Right hindlimb (tissue), 1 donor: Measurements from ENCODE around the gene ITPR3.

Source experiments
- DNase-seq: peaks from one replicate; pipeline ENCODE4 v3.0.0-alpha.2; 2018

Gene ITPR3

GRCh38 chr6:33620856-33621710, at the start of gene ITPR3:
TSS of gene ITPR3 (plus strand) at chr6:33621322. CDS start at chr6:33621603, 281 bp downstream.
- peak; percentile 57 for DNase-seq

GRCh38 chr6:33571637-33572316, 49.3 kb upstream of the ITPR3 start:
- no peak for DNase-seq

GRCh38 chr6:33575211-33575610, 45.9 kb upstream of the ITPR3 start:
- DNase-seq, result no peak

- DNase-seq, result no peak
Observed at GRCh38 chr6:33576668-33577067, 44.5 kb upstream of the ITPR3 start.

GRCh38 chr6:33577106-33577535, 44.0 kb upstream of the ITPR3 start:
- no peak for DNase-seq

- no peak for DNase-seq
Observed at GRCh38 chr6:33577718-33578117, 43.4 kb upstream of the ITPR3 start.

- no peak for DNase-seq
Observed at GRCh38 chr6:33578164-33578563, 43.0 kb upstream of the ITPR3 start.

GRCh38 chr6:33578588-33579011, 42.5 kb upstream of the ITPR3 start:
- no peak for DNase-seq

GRCh38 chr6:33579828-33580714, 41.1 kb upstream of the ITPR3 start, which contains the start of gene BAK1:
TSS of gene BAK1 (minus strand) at chr6:33580276. CDS start at chr6:33577604, 2,672 bp downstream.
- DNase-seq, result peak; percentile 93

- no peak for DNase-seq
Observed at GRCh38 chr6:33581186-33581585, 39.9 kb upstream of the ITPR3 start.

- DNase-seq, result no peak
Observed at GRCh38 chr6:33583591-33584155, 37.4 kb upstream of the ITPR3 start.

GRCh38 chr6:33584700-33585402, 36.3 kb upstream of the ITPR3 start:
- DNase-seq, result no peak

- peak; percentile 86 for DNase-seq
Observed at GRCh38 chr6:33585403-33586107, 35.6 kb upstream of the ITPR3 start.

GRCh38 chr6:33586108-33586640, 34.9 kb upstream of the ITPR3 start:
- no peak for DNase-seq

- no peak for DNase-seq
Observed at GRCh38 chr6:33587529-33587928, 33.6 kb upstream of the ITPR3 start.

- DNase-seq, result no peak
Observed at GRCh38 chr6:33588894-33589293, 32.2 kb upstream of the ITPR3 start.

- DNase-seq, result peak; percentile 68
Observed at GRCh38 chr6:33589392-33589730, 31.8 kb upstream of the ITPR3 start.

- peak; percentile 65 for DNase-seq
Observed at GRCh38 chr6:33589731-33590530, 31.2 kb upstream of the ITPR3 start.

GRCh38 chr6:33590531-33591198, 30.5 kb upstream of the ITPR3 start:
- DNase-seq, result peak; percentile 21
